ENCODE results near the gene C8G. TPM values are rescaled to one million over a fixed set of nuclear protein-coding genes. Genes with fewer than 3 reads are reported as not detected.
A peak's percentile ranks its signal among the peaks of the same experiment; 100 is the strongest.

Gene C8G
- total RNA-seq, 1 donor from 2014 or later = 3.4 TPM

GRCh38 chr9:136903041-136903554 is 41.9 kb upstream of the C8G start:
- Mint-ChIP-seq H3K9me3 (no peaks in the 10 kb centered on the region), H3K4me1 (peaks cover 65% of the 10 kb centered on the region), H3K27ac (peak overlapping the region; percentile 95), H3K4me3 (no peak overlapping the region), H3K27me3 (no peaks in the 10 kb centered on the region), H3K36me3 (ENCODE audit: low read depth) (peaks cover 72% of the 10 kb centered on the region)
- ATAC-seq (ENCODE audit: low read depth) (no peak), DNase-seq (no peak)
- intact Hi-C loops (cut with micrococcal nuclease) = loop anchor here (5.0 kb wide), 1 partner anchor 36 kb away; the partner anchor contains the start of gene EDF1
- CTCF ChIA-PET = interaction anchor here (1.0 to 1.9 kb wide), 2 partner anchors 41 to 60 kb away, joined by 3 to 6 read pairs; partner anchors contain the start of genes C8G and FBXW5
- POLR2A ChIA-PET = interaction anchor here (0.9 to 8.2 kb wide), 13 partner anchors 11 to 320 kb away, joined by 3 to 95 read pairs (median 9); partner anchors contain the start of genes AJM1, EDF1, FBXW5 and SSNA1
- no peak for TF ChIP-seq CTCF (IDR thresholded peaks at IDR 0.05)

GRCh38 chr9:136906266-136906665 is 38.8 kb upstream of the C8G start:
- H3K27me3 Mint-ChIP-seq = no peaks in the 10 kb centered on the region
- ChIA-PET CTCF (no interaction called here), POLR2A (interaction anchor here (1.4 kb wide), 1 partner anchor 335 kb away, joined by 3 read pairs; the partner anchor contains the start of gene TUBB4B)
- no peak for DNase-seq
- no peak overlapping the region for H3K4me3 Mint-ChIP-seq
- intact Hi-C loops (cut with micrococcal nuclease) = no loop called here
- H3K4me1 Mint-ChIP-seq = peaks cover 47% of the 10 kb centered on the region
- no peaks in the 10 kb centered on the region for H3K9me3 Mint-ChIP-seq
- ATAC-seq (ENCODE audit: low read depth) = no peak
- peak overlapping the region; percentile 74 for H3K27ac Mint-ChIP-seq
- H3K36me3 Mint-ChIP-seq (ENCODE audit: low read depth) = peaks cover 75% of the 10 kb centered on the region
- TF ChIP-seq CTCF (IDR thresholded peaks at IDR 0.05) = no peak

- ATAC-seq (ENCODE audit: low read depth) (no peak), DNase-seq (no peak)
- Mint-ChIP-seq H3K27ac (peak overlapping the region; percentile 74), H3K4me1 (peaks cover 37% of the 10 kb centered on the region), H3K4me3 (no peak overlapping the region), H3K9me3 (no peaks in the 10 kb centered on the region), H3K27me3 (no peaks in the 10 kb centered on the region), H3K36me3 (ENCODE audit: low read depth) (peaks cover 69% of the 10 kb centered on the region)
- TF ChIP-seq CTCF (IDR thresholded peaks at IDR 0.05) = no peak
- CTCF ChIA-PET = no interaction called here
- intact Hi-C loops (cut with micrococcal nuclease) = no loop called here
- POLR2A ChIA-PET = interaction anchor here (0.6 to 1.7 kb wide), 3 partner anchors 14 to 179 kb away, joined by 3 to 7 read pairs (median 3); partner anchors contain the start of gene TRAF2
Observed at GRCh38 chr9:136907011-136907914, 37.8 kb upstream of the C8G start.

GRCh38 chr9:136910197-136910900 is 34.7 kb upstream of the C8G start:
- TF ChIP-seq CTCF (IDR thresholded peaks at IDR 0.05) = no peak
- ChIA-PET CTCF (no interaction called here), POLR2A (interaction anchor here (1.2 kb wide), 1 partner anchor 9 kb away, joined by 4 read pairs; no protein-coding TSS in a partner anchor)
- Mint-ChIP-seq H3K27ac (no peak overlapping the region), H3K36me3 (ENCODE audit: low read depth) (peaks cover 74% of the 10 kb centered on the region), H3K9me3 (no peaks in the 10 kb centered on the region), H3K27me3 (no peaks in the 10 kb centered on the region), H3K4me1 (peaks cover 20% of the 10 kb centered on the region), H3K4me3 (no peak overlapping the region)
- ATAC-seq (ENCODE audit: low read depth) (no peak), DNase-seq (no peak)
- intact Hi-C loops (cut with micrococcal nuclease) = no loop called here
